ENCODE data around the gene NXPE1.
"Not testable (repeated sequence)": the region's sequence is repeated elsewhere in the genome, so short reads cannot be mapped to it uniquely, and the experiment has no call there.

The NXPE1 gene

GRCh38 chr11:114604886-114605285, 45.2 kb upstream of the NXPE1 start:
- no peak overlapping the region for H3K4me3 ChIP-seq (replicated peaks; ENCODE audit: low read depth, low read length)
- no peak for DNase-seq (ENCODE audit: extremely low read depth, low read depth)
- TF ChIP-seq CTCF (IDR thresholded peaks at IDR 0.05; ENCODE audit: low read depth, low read length, missing control alignments), result no peak

- TF ChIP-seq CTCF (IDR thresholded peaks at IDR 0.05; ENCODE audit: low read depth, low read length, missing control alignments), result no peak
- H3K4me3 ChIP-seq (replicated peaks; ENCODE audit: low read depth, low read length), result no peak overlapping the region
- DNase-seq (ENCODE audit: extremely low read depth, low read depth), result no peak
Measured at GRCh38 chr11:114604179-114604813, 44.6 kb upstream of the NXPE1 start.

GRCh38 chr11:114603151-114603550, 43.5 kb upstream of the NXPE1 start:
- DNase-seq (ENCODE audit: extremely low read depth, low read depth); H3K4me3 ChIP-seq (replicated peaks; ENCODE audit: low read depth, low read length): not testable (repeated sequence)

- no peak for TF ChIP-seq CTCF (IDR thresholded peaks at IDR 0.05; ENCODE audit: low read depth, low read length, missing control alignments)
- H3K4me3 ChIP-seq (replicated peaks; ENCODE audit: low read depth, low read length), result no peak overlapping the region
- no peak for DNase-seq (ENCODE audit: extremely low read depth, low read depth)
Measured at GRCh38 chr11:114598461-114598860, 38.8 kb upstream of the NXPE1 start.

GRCh38 chr11:114596175-114596919, 36.7 kb upstream of the NXPE1 start:
- TF ChIP-seq CTCF (IDR thresholded peaks at IDR 0.05; ENCODE audit: low read depth, low read length, missing control alignments), result no peak
- no peak overlapping the region for H3K4me3 ChIP-seq (replicated peaks; ENCODE audit: low read depth, low read length)
- no peak for DNase-seq (ENCODE audit: extremely low read depth, low read depth)

GRCh38 chr11:114595571-114595970, 35.9 kb upstream of the NXPE1 start, which contains the start of gene NXPE4:
TSS of gene NXPE4 (minus strand) at chr11:114595786. CDS start at chr11:114594759, 1,027 bp downstream.
- no peak within 1 kb of the TSS for H3K4me3 ChIP-seq (replicated peaks; ENCODE audit: low read depth, low read length)
- no peak for TF ChIP-seq CTCF (IDR thresholded peaks at IDR 0.05; ENCODE audit: low read depth, low read length, missing control alignments)
- no peak for DNase-seq (ENCODE audit: extremely low read depth, low read depth)

GRCh38 chr11:114594703-114595102, 35.0 kb upstream of the NXPE1 start:
- DNase-seq (ENCODE audit: extremely low read depth, low read depth), result no peak
- TF ChIP-seq CTCF (IDR thresholded peaks at IDR 0.05; ENCODE audit: low read depth, low read length, missing control alignments), result no peak
- H3K4me3 ChIP-seq (replicated peaks; ENCODE audit: low read depth, low read length), result no peak overlapping the region
